H1 (cell line): ENCODE results near the gene MRM1. TPM values are rescaled to one million over a fixed set of nuclear protein-coding genes. Genes with fewer than 3 reads are reported as not detected.

Experiments
- CTCF ChIA-PET: fragments of 300-600 bp; sonication (Branson Sonifier 250); formaldehyde crosslinking; loops from one replicate; lab custom pipeline; 2021; ENCODE audit not compliant: partially characterized antibody; lab: Charles Lee
- POLR2A ChIA-PET: fragments of 300-600 bp; sonication (Branson Sonifier 250); formaldehyde crosslinking; loops from one replicate; lab custom pipeline; 2021; ENCODE audit warnings: inconsistent platforms; ENCODE audit not compliant: partially characterized antibody; lab: Charles Lee
- DNase-seq, 2 experiments: peaks; one replicate each; pipeline versions ENCODE4 v3.0.0 to v3.0.0-alpha.2; 2010 to 2022; ENCODE audit warnings: low spot score in 2 of 2, low read depth in 1 of 2, mixed read lengths in 1 of 2
- FAIRE-seq: peaks from 2 replicates; lab custom pipeline; 2011; peaks lifted over from hg19 to GRCh38; lab: Jason Lieb, UNC
- H2AFZ ChIP-seq: 2 replicates; pipeline ENCODE4 v1.8.1; 2012; ENCODE audit warnings: low read length, inconsistent platforms
- H2AK5ac ChIP-seq: 2 replicates; pipeline ENCODE4 v1.6.1; 2013; ENCODE audit warnings: low read depth, low read length
- H2BK120ac ChIP-seq: replicated peaks from 2 replicates; pipeline ENCODE3; 2013; ENCODE audit warnings: low read depth, low read length, inconsistent platforms
- H2BK12ac ChIP-seq: 2 replicates; pipeline ENCODE4 v1.6.1; 2013; ENCODE audit warnings: low read depth, low read length
- H2BK15ac ChIP-seq: 2 replicates; pipeline ENCODE4 v1.6.1; 2013; ENCODE audit warnings: low read length
- H2BK20ac ChIP-seq: 2 replicates; pipeline ENCODE4 v1.6.1; 2013; ENCODE audit warnings: low read length
- H2BK5ac ChIP-seq: 2 replicates; pipeline ENCODE4 v1.6.1; 2013; ENCODE audit warnings: low read depth, low read length
- H3K14ac ChIP-seq: 2 replicates; pipeline ENCODE4 v1.6.1; 2013; ENCODE audit warnings: inconsistent platforms; ENCODE audit not compliant: insufficient read length
- H3K18ac ChIP-seq: 2 replicates; pipeline ENCODE4 v1.6.1; 2013; ENCODE audit warnings: low read length; ENCODE audit errors: extremely low read depth
- H3K23ac ChIP-seq: 2 replicates; pipeline ENCODE4 v1.6.1; 2013; ENCODE audit warnings: inconsistent platforms; ENCODE audit not compliant: insufficient read length
- H3K23me2 ChIP-seq: 2 replicates; pipeline ENCODE4 v1.6.1; 2013; ENCODE audit warnings: low read depth, low read length
- H3K27ac ChIP-seq: 2 replicates; pipeline ENCODE4 v1.6.1; 2011; ENCODE audit warnings: low read depth, low read length, inconsistent platforms
- H3K27me3 ChIP-seq, 4 experiments: replicated peaks in 1 of 4; 1 replicate in 1 of 4; 2 replicates in 3 of 4; pipeline versions ENCODE4 v1.6.1 to v1.8.1; 2011 to 2013; ENCODE audit warnings: low read length in 3 of 4, mild to moderate bottlenecking in 3 of 4, inconsistent platforms in 2 of 4, mixed read lengths in 2 of 4, moderate library complexity in 1 of 4; ENCODE audit not compliant: control insufficient read depth in 3 of 4, insufficient read depth in 3 of 4; ENCODE audit errors: extremely low read depth in 1 of 4
- H3K36me3 ChIP-seq, 4 experiments: 2 replicates each; pipeline versions ENCODE4 v1.6.1 to v1.8.1; 2011 to 2013; ENCODE audit warnings: mild to moderate bottlenecking in 4 of 4, low read length in 3 of 4, moderate library complexity in 2 of 4, control low read depth in 1 of 4, inconsistent platforms in 1 of 4; ENCODE audit not compliant: insufficient read depth in 4 of 4, control insufficient read depth in 2 of 4
- H3K4ac ChIP-seq: replicated peaks from 2 replicates; pipeline ENCODE3; 2013; ENCODE audit warnings: low read length, low read depth, mixed read lengths, inconsistent platforms; ENCODE audit not compliant: insufficient read length
- H3K4me1 ChIP-seq, 4 experiments: replicated peaks in 1 of 4; 1 replicate in 1 of 4; 2 replicates in 3 of 4; pipeline versions ENCODE4 v1.6.1 to v1.8.1; 2011 to 2013; ENCODE audit warnings: low read length in 3 of 4, inconsistent platforms in 2 of 4, mixed read lengths in 1 of 4; ENCODE audit not compliant: insufficient read depth in 4 of 4, control insufficient read depth in 3 of 4
- H3K4me2 ChIP-seq, 2 experiments: 2 replicates each; pipeline versions ENCODE4 v1.6.1 to v1.8.1; 2011 to 2013; ENCODE audit warnings: low read depth in 2 of 2, low read length in 2 of 2, control low read depth in 1 of 2, inconsistent platforms in 1 of 2, mild to moderate bottlenecking in 1 of 2; ENCODE audit not compliant: insufficient read depth in 1 of 2
- H3K4me3 ChIP-seq, 4 experiments: fragments of 200-600, 300-600 bp in 1 of 4; sonication (generic), shearing (Covaris generic), sonication (Bioruptor Twin) in 1 of 4; 2 replicates each; pipeline versions ENCODE4 v1.5.1 to v1.8.1; 2011 to 2016; ENCODE audit warnings: low read length in 4 of 4, low read depth in 3 of 4, control low read depth in 2 of 4, inconsistent platforms in 2 of 4, mild to moderate bottlenecking in 2 of 4, mixed read lengths in 1 of 4, moderate library complexity in 1 of 4; ENCODE audit not compliant: insufficient read depth in 2 of 4; ENCODE audit errors: extremely low read depth in 1 of 4
- H3K56ac ChIP-seq: replicated peaks from 2 replicates; pipeline ENCODE3; 2013; ENCODE audit warnings: low read depth, mild to moderate bottlenecking, mixed read lengths, low read length, inconsistent platforms; ENCODE audit not compliant: insufficient read length
- H3K79me1 ChIP-seq: 2 replicates; pipeline ENCODE4 v1.6.1; 2013; ENCODE audit warnings: low read depth, low read length, control low read depth
- H3K79me2 ChIP-seq, 2 experiments: 2 replicates each; pipeline versions ENCODE4 v1.6.1 to v1.8.1; 2012 to 2013; ENCODE audit warnings: low read length in 2 of 2, mild to moderate bottlenecking in 2 of 2, inconsistent platforms in 1 of 2; ENCODE audit not compliant: insufficient read depth in 2 of 2, control insufficient read depth in 1 of 2
- H3K9ac ChIP-seq, 4 experiments: replicated peaks in 1 of 4; 1 replicate in 1 of 4; 2 replicates in 3 of 4; pipeline versions ENCODE4 v1.6.1 to v1.8.1; 2011 to 2013; ENCODE audit warnings: low read depth in 3 of 4, low read length in 3 of 4, control low read depth in 2 of 4, mild to moderate bottlenecking in 2 of 4, moderate library complexity in 2 of 4, inconsistent platforms in 1 of 4; ENCODE audit errors: extremely low read depth in 1 of 4
- H3K9me3 ChIP-seq, 2 experiments: 2 replicates each; pipeline versions ENCODE4 v1.6.1 to v1.8.1; 2012 to 2013; ENCODE audit warnings: mild to moderate bottlenecking in 2 of 2, moderate library complexity in 2 of 2, control low read depth in 1 of 2, inconsistent platforms in 1 of 2, low read depth in 1 of 2, low read length in 1 of 2, mixed read lengths in 1 of 2; ENCODE audit not compliant: insufficient read depth in 2 of 2
- H4K20me1 ChIP-seq, 2 experiments: replicated peaks in 1 of 2; 2 replicates each; pipeline versions ENCODE3 to v1.8.1; 2011 to 2013; ENCODE audit warnings: inconsistent platforms in 2 of 2, low read length in 2 of 2, mild to moderate bottlenecking in 1 of 2; ENCODE audit not compliant: insufficient read depth in 2 of 2, control insufficient read depth in 1 of 2
- H4K5ac ChIP-seq: 2 replicates; pipeline ENCODE4 v1.6.1; 2013; ENCODE audit warnings: low read length, low read depth, mixed read lengths, inconsistent platforms; ENCODE audit not compliant: insufficient read length
- H4K8ac ChIP-seq: 2 replicates; pipeline ENCODE4 v1.8.0; 2013; ENCODE audit warnings: mild to moderate bottlenecking, moderate library complexity, low read length, inconsistent platforms; ENCODE audit not compliant: insufficient read depth; ENCODE audit errors: extremely low read depth
- H4K91ac ChIP-seq: replicated peaks from 2 replicates; pipeline ENCODE3; 2013; ENCODE audit warnings: low read length, mixed read lengths, inconsistent platforms; ENCODE audit not compliant: insufficient read length
- KDM4A ChIP-seq: IDR thresholded peaks from one replicate; pipeline ENCODE4 v1.7.1; 2012; ENCODE audit warnings: low read depth, mild to moderate bottlenecking, moderate library complexity, low read length, inconsistent platforms; ENCODE audit not compliant: severe bottlenecking
- SAP30 ChIP-seq: fragments of 300-600 bp; sonication (generic); IDR thresholded peaks from 2 replicates; pipeline ENCODE4 v1.7.1; 2012; ENCODE audit warnings: low read length, moderate library complexity, mild to moderate bottlenecking, inconsistent platforms; ENCODE audit not compliant: insufficient read depth, insufficient replicate concordance
- WGBS, 2 experiments: shearing (Covaris generic) in 1 of 2; methylation state at CpG; one replicate each; pipeline versions ENCODE4 v1.1.6 to v1.1.7; 2013 to 2015; ENCODE audit warnings: low lambda C conversion rate in 2 of 2, mixed read lengths in 2 of 2, inconsistent platforms in 1 of 2, low coverage in 1 of 2, missing lambda C conversion rate in 1 of 2; ENCODE audit not compliant: insufficient replicate concordance in 2 of 2, insufficient coverage in 1 of 2, insufficient read length in 1 of 2; ENCODE audit errors: extremely low coverage in 1 of 2, missing lambda C conversion rate in 1 of 2; 5-methylcytosine and 5-hydroxymethylcytosine counted together
- polyA plus RNA-seq, 7 experiments: library from polyadenylated mRNA; depleted of rRNA in 3 of 7; stranded (reverse) in 5 of 7; unstranded in 2 of 7; fragments of >200 nt in 5 of 7; fragments of 200-250 nt in 2 of 7; gene quantifications; 1 replicate in 5 of 7; 2 replicates in 1 of 7; 4 replicates in 1 of 7; pipeline versions ENCODE4 v1.2.1 to v1.2.3, GENCODE V29; 2011 to 2013; ENCODE audit warnings: missing spikeins in 2 of 7, mixed read lengths in 2 of 7
- total RNA-seq: library from RNA; stranded (reverse); fragmentation: NEBNext Ultra II Directional; extraction: Animal tissue kit (Norgen Biotek cat#: 25700); gene quantifications from 2 replicates; pipeline ENCODE4 v1.2.1, GENCODE V29; 2021

The MRM1 gene
- total and polyA plus RNA-seq, 2 of the 8 experiments (the other 6 are each of a cell fraction or from before 2014, with no cell fraction given) = 9.9 to 11.2 TPM

DNA sequence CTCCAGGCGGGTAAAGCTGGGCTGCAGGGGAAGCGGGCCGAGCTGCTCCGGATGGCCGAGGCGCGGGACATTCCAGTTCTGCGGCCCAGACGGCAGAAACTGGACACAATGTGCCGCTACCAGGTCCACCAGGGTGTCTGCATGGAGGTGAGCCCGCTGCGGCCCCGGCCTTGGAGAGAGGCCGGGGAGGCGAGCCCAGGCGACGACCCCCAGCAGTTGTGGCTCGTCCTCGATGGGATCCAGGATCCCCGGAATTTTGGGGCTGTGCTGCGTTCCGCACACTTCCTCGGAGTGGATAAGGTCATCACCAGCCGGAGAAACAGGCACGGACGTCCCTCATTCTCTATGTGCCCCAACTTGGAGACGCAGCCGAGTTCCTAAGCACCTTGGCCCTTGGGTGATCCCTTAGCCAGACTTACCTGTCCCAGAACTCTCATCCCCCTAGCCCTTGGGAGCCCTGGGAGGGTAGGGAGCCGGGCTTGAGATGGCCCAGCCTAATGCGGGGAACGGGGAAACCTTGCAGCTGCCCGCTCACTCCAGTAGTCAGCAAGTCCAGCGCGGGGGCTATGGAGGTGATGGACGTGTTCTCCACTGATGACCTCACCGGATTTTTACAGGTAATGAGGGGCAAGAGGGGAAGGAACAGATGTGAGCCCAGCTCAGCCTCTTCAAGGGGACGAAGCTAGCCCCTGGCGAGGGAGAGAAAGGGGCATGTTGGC lies 806 bp downstream of the MRM1 start:
- H3K14ac ChIP-seq = no peak overlapping the region
- peak overlapping the region; percentile 95 for H3K18ac ChIP-seq
- no peak overlapping the region for H2AFZ ChIP-seq
- no peak overlapping the region for H3K23ac ChIP-seq
- peak overlapping the region; percentile 23 for H4K91ac ChIP-seq
- no peak overlapping the region; the same call in 1 of the 2 replicates for H2AK5ac ChIP-seq
- peaks cover 8% of the 10 kb centered on the region for H3K79me1 ChIP-seq
- peaks cover 0 to 2% (median 0%) of the 10 kb centered on the region in 4 experiments; a peak in 1 of 8 replicates for H3K36me3 ChIP-seq
- H2BK15ac ChIP-seq = no peak overlapping the region
- H2BK20ac ChIP-seq = no peak overlapping the region
- peaks cover 10% of the 10 kb centered on the region for H3K23me2 ChIP-seq
- H2BK120ac ChIP-seq = no peak overlapping the region
- H3K4me1 ChIP-seq = peaks cover 3 to 15% (median 9%) of the 10 kb centered on the region in 4 experiments
- H3K27ac ChIP-seq = no peak overlapping the region
- no peaks in the 10 kb centered on the region for H3K9me3 ChIP-seq
- ChIA-PET POLR2A (interaction anchor here (0.7 to 5.0 kb wide), 15 partner anchors 8 to 452 kb away, joined by 3 to 55 read pairs (median 3); partner anchors contain the start of genes DHRS11 and PIGW), CTCF (interaction anchor here (0.6 to 5.6 kb wide), 33 partner anchors 9 to 638 kb away, joined by 3 to 84 read pairs (median 4); partner anchors contain the start of genes AATF, DHRS11, MYO19 and PIGW)
- peak overlapping the region; percentile 45 for H3K4ac ChIP-seq
- H3K4me3 ChIP-seq = peak overlapping the region; percentile 75 to 94 (median 86)
- DNase-seq (peak in 1 of 2 experiments; percentile 65), FAIRE-seq (no peak)
- no peak overlapping the region; the same call in none of the 2 replicates for H4K8ac ChIP-seq
- peak overlapping the region; percentile 95; the same call in 1 of the 2 replicates for H2BK5ac ChIP-seq
- H3K4me2 ChIP-seq = peak overlapping the region; percentile 91 to 95
- no peak overlapping the region for H3K56ac ChIP-seq
- peaks cover 2 to 3% of the 10 kb centered on the region in 2 experiments for H4K20me1 ChIP-seq
- WGBS, 2 experiments = 3% methylated on average over 38 of the region's 38 CpGs; no CpG with 5 or more reads in 1 of the 2 experiments
- H3K79me2 ChIP-seq = peaks cover 2 to 26% of the 10 kb centered on the region in 2 experiments; a peak in 2 of 4 replicates
- 0 out of 2 replicates have a peak overlapping the region, but pooled peaks have one; percentile 17 for H2BK12ac ChIP-seq
- no peaks in the 10 kb centered on the region for H3K27me3 ChIP-seq
- TF ChIP-seq KDM4A (peak; percentile 34), SAP30 (no peak)
- H3K9ac ChIP-seq = peak overlapping the region; percentile 39 to 81 (median 70)
- H4K5ac ChIP-seq = no peak overlapping the region
